NCI-H774 (cell line): ENCODE results near the gene HCN4.

Experiments
- DNase-seq: peaks from one replicate; lab custom pipeline; 2025; lab: John Stamatoyannopoulos, UW

HCN4 gene

DNA sequence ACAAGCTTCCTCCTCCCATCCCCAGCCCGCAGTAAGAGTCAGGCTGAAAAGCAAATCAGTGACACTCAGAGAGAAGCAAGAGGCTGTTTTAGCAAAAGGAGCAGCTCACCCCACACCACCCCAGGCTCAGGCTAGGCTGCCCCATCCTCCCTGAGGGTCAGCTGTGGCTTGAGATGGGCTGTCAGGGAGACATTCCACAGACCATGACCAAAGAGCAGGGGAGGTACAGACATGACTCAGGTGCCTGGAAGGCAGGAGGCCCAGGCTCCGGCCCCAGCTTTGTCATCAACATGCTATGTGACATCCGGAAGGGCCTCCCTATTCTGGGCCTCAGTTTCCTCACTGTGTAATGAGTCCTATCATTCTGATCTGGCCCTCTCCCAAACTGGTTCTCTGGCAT, 24.7 kb downstream of the HCN4 start:
- DNase-seq = no peak

DNA sequence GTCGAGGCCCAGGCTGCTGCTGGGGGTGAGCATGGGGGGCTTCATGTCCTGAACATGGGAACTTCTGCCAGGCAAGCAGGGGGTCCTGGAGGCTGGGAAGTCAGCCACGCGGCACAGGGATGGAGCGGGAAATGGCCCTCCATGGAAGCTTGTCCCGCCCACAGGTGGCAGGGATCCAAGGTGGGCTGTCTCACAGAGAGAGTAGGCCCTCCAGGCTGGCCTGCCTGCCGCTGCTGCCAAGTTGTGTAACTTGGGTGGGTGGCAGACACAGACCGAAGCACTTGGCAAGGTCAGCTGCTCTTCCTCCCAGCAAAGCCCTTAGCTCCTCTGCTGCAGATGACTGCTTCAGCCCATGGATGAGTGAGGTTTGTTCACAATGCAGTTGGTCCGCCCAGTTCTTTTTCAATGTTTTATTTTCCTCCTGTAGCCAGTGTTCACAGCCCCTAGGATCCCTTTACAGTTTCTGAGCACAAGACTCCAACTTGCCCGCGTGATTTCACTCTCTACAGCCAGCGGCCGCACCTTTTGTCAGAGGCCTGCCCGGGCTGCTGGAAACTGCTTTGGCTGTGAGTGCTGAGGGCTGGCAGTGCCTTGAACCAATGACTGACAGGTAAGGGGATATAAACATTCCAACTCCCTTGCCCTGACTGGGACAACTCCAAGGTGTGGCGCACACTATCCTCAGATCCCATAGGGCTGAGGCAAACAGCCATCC, 26.7 kb downstream of the HCN4 start:
- no peak for DNase-seq

DNA sequence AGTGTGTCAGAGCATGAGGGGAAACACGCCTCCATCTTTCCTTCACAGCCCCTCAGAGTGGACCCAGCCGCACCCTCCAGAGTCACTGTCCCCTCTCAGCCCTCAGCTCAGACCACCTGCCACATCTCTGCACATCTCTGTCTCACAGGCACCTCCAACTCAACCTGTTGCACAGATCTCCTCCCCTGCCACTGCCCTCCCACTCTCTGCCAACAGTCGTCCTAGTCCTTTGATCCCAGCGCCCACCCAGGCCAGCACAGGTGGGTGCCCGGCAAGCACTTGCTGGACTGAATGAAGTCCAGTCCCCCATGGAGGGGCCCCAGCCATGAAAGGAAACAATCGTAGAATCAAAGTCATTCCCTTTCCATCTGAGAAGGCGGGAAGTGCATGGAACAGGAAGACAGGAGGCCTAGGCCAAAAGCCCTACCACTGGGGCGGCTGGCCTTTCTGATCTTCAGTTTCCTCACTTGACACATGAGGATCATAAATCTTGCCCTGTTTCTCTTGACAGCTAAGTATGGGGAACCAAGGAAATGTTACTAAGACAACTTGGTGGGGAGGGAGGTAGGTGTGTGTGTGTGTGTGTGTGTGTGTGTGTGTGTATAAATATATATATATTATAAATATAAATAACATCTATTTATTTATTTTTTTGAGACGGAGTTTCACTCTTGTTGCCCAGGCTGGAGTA, 28.1 kb downstream of the HCN4 start:
- no peak for DNase-seq

DNA sequence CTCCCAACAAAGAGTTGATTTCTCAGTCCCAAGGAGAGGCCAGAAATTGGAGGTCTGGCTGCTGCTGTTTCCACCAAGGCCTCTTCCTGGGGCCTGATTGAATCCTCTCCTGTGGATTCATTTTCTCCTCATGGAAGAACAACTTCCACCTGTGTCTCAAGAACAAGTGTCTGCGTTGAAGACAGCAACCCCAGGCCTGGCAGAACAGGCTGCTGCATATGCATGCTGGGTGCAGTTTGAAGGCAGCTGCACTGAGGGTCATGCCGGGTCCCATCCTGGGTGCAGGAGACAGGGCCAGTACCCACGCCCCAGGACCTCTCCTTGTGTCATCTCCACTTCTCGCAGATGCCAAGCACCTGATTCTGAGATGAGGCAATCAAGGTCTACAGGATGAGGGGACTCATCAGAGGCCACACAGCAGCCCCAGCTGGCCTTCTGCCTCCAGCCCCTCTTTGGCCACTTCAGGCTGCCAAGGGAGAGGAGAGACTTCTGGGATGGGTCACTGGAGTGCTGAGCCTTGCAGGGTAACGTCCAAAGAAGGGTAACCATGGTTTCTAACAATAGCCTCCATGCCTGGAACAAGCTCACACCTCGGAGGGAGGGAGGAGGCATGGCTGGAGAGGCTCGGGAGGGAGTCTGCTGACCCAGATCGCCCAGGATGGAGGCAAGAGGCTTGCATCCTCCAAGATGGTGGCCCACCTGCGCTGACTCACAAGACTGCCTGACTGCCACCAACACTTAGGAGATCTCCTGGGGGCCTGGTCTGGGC, 30.0 kb downstream of the HCN4 start:
- no peak for DNase-seq

DNA sequence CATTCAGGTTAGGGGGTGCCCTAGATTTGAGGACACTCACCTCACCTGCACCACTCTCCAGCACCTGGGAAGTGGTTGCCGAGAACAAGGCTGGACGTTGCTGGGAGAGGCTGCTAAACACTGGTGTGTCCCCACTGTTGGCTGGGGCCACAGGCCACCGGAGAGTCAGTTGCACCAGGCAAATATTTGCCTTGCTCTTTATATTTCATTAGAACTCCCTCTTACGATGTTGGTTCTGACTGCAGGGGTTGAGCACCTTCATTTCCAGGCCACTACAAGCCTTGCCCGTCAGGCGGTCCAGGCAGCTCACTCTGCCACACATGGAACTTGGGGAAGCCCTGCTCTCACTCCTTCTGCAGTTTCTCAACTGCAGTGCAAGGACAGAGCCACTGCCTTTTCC, 30.7 kb downstream of the HCN4 start:
- peak; percentile 81 for DNase-seq

DNA sequence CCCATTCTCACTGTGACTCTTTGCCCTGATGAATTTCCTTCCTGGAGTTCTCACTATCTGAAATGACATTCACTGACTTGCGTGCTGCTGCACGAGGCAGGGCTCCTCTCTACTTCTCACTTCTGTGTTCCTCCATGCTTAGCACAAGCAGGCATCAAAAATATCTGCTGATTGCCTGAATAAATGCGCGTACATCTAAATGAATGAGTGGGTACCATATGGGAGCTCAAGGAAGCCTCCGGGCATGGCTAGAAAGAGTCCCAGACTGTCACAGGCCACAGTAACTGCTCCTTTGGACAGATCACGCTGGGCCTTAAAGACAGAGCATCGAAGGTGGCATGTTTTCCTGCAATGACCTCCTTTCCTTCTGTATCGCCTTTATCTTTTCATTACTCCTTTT, 31.6 kb downstream of the HCN4 start:
- DNase-seq = no peak

DNA sequence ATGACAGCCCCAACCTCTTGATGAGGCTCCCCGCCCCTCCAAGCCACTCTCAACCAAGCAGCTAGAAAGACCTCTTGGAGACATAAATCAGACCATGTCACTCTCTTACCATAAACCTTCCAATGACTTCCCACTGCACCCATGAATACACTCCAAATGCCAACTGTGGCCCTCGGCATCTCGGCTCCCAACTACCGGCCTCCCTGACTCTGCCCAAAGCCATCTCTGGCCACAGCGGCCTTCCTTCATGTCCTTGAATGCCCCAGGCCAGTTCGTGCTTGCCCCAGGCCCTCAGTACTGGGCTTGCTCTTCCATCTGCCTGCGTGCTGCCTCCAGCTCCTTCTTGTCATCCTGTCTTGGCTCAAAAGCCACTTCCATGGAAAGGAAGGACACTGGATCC, 32.0 kb downstream of the HCN4 start:
- DNase-seq = no peak

DNA sequence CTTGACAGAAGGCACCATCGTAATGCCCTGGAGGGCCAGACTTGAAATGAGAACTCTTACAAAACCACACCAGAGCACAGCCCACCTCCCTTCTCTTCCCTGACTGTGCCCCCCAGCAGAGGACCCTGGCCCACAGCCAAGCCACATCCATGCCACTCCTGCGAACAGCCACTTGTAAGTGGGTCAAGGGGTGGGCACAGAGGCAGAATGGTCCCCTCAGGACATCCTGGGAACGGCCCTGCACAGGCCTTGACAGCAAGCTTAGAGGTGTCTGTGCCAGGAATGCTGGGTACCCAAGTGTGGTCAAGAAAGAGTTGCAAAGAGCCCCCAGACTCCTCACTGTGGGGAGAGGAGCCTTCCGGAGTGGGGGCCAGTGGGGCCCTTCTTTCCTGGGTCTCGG, 33.3 kb downstream of the HCN4 start:
- no peak for DNase-seq

DNA sequence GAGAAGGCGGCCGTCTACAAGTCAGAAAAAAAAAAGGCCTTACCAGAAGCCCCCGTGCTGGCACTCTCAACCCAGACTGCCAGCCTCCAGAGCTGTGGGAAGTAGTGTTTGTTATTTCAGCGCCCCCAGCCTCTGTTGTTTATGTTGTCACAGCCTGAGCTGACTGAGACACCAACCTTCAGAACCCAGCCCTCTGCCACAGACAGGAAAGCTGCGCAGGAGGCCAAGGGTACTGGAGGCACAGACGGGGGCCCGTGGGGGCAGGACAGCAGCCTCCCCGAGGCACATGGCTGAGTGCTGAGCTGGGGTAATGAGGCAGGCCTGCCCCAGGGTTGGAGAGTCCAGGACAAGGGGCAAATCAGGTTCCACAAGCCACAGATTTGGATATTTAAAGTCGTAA, 33.7 kb downstream of the HCN4 start:
- DNase-seq = no peak

DNA sequence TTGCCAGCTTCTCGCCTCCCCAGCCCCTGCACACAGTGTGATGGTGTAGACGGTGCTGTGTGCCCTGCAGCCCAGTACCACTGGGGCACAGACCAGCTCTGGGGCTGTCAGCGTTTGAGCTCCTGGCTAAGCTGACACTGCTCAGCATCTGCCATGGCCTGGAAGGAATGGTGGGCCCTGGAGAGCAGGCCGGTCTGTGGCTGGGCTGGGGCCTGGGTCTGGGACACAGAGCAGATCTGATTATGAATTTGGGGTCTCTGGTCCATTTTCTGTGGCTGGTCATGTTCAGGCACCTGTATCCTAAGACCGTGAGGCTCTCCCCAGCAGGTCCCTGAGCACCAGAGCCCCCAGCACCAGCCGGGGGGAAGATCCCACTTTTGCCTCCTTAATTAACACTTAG, 34.7 kb downstream of the HCN4 start:
- no peak for DNase-seq

DNA sequence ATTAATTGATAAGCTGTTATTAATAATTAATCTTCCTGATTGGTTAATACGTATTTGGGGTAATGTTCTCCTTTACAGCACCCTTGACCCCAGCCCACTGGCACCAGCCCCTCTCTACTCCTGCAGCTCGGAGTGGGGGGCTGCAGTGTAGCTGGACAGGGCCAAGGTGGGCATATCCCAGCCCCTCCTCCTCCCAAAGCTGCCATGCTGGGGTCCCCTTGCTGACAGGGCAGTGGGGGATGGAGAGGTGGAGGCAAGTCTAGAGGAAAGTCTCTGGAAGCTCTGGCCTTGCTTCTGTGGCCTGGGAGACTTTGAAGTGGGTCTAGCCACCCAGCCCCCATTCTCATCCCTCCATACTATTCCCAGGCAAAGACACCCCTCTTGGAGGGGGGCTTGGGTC, 35.8 kb downstream of the HCN4 start:
- no peak for DNase-seq

DNA sequence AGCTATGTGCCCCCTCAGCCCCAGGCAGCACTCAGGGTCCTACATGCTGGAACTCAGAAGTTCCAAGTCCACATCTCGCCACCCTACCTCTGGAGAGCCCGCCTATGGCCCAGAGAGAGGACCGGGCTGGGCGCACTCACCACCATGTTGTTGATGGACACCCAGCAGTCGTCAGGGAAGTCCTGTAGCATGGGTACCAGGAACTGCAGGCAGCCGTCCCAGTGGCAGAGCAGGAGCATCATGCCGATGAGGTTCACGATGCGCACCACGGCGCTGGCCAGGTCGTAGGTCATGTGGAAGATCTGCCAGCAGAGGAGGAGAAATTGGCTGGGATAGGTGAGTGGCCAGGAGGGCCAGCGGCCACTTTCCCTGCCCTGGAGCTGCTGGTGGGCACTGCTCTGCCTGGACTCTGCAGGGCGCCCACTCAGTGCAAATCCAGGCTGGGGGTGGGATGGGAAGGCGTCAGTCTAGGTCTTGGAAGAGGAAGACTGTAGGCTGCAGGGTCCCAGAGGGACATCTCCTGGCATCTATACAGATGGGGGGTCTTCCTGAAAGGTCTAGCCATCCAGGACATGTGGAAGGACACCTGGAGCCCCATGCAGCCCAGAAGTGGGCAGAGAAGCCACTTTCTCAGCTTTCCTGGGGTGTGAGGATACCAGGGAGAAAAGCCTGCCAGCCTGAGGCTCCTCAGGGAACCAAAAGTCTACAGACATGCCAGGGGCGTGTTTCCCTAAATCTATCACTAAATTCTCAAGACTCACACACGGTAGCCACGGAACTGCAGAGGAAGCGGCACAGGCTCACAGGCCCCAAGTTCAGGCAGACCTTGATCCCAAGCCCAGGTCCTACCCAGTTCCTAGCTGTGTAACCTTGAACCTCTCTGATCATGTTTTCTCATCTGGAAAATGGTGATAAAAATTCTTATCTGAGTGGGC, 36.5 kb downstream of the HCN4 start:
- DNase-seq = no peak

DNA sequence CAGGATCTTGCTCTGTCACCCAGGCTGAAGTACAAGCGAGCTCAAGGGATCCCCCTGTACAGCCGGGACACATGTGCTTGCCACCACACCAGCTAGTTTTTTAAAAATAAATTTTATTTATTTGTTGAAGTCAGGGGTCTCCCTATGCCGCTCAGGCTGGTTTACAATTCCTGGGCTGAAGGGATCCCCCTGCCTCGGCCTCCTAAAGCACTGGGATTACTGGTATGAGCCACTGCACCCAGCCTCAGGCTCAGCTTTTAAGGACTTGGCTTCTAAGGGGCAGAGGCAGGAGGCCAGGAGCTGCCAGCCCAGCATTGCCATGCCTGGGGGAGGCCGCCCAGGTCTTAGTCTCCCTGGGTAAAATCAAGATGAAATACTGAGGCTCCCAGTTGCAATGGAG, 37.3 kb downstream of the HCN4 start:
- no peak for DNase-seq

DNA sequence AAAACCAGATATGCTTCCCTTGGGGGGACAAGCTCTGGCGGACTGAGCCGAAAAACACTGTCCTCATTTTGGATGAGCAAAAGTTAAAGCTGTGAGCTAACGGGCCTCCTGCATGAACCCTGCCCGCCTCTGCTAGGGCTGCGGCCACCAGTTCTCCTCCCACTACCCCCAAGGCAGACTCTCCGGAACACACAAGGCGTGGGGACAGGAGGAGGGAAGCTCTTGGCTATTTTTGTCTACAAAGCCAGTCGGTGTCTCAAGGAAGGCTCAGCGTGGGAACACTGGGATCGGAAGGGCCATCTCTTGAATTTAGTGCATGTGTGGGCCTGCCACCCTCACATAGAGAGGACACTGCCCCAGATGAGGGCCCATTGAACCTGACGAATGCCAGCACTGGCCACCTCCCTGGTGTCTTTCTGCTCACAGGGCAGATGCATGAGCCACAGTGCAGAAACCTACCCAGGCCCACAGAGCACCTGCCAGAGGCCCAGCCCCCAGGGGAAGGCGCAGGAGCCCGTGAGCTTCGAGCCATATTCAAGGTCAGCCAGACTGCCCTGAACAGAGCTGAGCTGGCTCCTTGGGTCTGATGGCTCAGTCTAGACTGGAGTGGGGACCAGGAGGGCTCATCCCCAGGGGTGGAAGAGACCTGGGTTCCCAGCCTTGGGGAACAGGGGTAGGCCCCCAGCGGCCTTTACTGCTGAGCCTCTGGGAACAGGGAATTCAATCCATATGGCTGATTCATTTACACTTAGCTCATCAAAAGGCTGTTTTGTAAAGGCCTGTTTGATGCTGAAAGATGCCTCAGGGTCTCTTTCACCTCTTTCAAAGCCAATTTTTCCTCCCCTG, 38.3 kb downstream of the HCN4 start:
- no peak for DNase-seq

DNA sequence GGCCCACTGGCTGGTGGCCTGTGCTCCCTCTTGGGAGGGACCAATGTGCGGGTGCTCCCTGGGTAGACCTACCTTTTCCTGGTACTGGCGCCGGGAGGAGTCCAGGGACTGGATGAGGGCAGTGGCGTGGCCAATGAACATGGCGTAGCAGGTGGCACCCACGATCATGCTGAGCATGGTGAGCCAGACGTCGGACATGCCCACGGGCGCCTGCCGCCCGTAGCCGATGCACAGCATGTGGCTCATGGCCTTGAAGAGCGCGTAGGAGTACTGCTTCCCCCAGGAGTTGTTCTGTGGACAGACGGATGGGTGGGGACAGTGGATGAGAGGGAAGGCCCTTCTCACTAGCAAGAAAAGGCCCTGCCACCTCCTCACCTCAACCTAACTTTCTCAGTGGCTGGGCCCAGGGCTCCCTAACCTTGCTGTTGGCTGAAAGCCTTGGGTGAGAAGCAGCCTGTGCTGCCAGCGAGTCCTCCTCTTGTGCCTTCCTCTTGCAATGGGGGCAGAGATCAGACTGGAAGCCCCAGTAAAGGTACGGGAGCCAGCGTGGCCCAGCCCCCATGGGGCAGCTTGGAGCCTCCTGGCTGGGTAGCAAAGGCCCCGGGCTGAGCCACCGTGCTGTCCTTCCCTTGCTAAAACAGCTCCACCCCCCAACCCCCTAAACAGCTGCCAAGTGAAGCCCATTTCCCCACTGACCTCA, 39.1 kb downstream of the HCN4 start:
- DNase-seq = no peak

DNA sequence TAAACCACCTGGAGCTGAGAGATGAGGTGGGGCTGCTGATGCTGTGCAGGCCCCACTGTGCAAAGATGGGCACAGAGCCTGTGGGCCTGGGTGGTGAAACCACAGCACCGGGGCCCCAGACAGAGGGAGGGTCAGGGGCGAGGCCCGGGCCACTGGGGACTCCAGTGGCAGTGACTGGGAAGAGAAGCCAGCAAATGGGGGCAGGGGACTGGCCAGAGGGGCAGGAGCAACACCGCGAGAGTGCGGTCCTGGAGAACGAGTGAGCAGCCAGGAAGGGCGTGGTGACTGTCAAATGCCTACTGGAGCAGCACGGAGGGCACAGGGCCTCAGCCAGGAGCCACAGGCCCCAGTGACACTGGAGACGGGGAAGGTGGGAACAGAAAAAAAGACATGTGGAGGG, 39.8 kb downstream of the HCN4 start:
- no peak for DNase-seq

DNA sequence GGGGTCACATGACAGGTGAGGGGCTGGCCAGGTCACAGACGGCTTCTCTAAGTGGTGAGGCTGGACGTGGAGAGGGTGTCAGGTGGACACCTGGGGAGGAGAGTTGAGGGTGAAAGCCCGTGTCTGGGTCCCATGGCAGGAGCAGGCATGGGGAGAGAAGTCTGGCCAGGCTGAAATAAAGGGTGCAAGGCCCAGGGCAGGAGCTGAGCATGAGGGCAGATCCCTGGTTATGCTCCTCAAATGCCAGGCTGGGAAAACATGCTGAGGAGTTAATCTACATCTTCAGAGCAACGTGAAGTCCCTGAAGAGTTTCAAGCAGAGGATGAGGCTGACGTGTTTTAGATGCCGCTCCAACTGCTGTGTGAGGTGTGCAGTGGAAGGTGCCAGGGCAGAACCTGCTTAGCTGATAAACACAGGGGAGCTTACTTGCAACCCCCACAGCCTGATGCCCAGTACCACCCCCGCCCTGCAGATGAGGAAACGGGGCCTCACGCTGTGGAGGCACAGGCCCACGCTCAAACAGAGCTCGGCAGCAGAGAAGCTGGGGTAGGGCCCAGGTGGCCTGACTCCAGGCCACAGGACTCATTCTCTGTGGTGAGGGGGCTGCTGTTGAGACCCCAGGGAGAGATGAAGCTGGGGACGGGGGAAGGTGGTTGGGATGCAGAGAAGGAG, 40.5 kb downstream of the HCN4 start:
- no peak for DNase-seq

DNA sequence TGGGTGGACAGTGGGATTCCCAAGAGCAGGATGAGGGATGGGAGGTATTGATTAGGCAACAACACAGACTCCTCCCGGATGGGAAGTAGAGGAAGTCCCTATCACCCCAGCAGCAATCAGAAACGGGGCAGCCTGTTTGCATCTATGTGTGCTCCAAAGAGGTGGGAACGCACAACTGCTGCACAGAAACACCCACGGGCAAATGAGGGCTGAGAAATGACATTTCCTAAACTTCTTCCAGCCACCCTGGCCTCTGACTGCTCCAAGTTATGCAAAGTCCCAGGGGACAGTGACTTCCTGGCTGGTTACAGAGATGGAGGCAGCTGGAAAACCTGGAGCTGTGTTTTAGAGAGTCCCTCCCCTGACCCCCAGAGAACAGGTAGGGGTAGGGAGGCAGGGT, 42.6 kb downstream of the HCN4 start:
- no peak for DNase-seq

DNA sequence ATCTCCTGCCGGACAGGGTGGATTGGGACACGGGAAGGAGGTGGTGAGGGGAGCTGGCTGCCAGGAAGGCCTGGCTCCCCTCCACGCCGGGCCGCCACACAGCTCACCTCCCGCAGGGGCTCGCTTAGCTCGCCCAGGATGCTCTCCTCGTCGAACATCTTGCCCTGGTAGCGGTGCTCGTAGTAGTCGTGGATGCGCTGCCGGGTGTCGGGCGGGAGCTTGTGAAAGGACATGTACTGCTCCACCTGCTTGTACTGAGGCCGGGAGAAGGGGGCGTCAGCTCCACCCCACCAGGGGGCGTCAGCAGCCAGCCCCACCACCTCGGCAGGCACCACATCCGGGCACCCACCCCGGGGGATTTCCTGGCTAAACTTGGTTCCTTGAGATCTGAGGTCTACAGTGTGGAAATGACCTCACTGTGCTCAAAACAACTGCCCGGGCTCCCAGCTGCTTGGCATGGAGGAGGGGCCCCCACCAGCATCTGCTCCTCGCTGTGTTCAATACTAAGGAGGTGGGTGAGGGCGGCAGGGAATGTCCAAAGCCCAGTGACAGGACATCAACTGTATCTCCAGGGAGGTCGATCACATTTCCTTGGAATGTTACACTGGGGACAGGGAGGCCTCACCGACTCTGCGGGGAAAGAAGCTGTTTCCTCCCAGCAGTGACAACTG, 43.4 kb downstream of the HCN4 start:
- no peak for DNase-seq
